ENCODE measurements around the gene AKR1C2.

DNA sequence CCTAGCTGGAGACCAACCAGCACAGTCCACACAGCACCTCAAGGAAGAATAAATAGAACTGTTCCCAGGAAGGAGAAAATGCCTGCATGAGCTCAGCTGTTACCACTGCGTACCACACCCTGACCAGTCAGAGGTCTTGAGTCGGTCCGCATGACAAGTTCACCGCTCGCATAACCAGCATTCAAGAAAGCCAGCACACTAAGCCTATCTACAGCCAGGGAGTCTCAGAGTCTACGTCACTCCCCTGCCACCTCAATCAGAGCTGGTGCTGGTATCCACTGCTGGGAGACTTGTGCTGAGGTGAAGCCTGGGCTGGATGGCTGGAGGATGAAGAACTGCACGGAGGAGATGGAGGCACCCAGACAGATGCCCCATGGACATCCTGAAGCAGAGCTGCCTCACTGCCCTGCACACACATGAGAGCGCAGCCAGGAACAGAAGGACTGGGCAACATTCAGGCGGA, 20.9 kb downstream of the AKR1C2 start:
- TF ChIP-seq, protein P1, sequence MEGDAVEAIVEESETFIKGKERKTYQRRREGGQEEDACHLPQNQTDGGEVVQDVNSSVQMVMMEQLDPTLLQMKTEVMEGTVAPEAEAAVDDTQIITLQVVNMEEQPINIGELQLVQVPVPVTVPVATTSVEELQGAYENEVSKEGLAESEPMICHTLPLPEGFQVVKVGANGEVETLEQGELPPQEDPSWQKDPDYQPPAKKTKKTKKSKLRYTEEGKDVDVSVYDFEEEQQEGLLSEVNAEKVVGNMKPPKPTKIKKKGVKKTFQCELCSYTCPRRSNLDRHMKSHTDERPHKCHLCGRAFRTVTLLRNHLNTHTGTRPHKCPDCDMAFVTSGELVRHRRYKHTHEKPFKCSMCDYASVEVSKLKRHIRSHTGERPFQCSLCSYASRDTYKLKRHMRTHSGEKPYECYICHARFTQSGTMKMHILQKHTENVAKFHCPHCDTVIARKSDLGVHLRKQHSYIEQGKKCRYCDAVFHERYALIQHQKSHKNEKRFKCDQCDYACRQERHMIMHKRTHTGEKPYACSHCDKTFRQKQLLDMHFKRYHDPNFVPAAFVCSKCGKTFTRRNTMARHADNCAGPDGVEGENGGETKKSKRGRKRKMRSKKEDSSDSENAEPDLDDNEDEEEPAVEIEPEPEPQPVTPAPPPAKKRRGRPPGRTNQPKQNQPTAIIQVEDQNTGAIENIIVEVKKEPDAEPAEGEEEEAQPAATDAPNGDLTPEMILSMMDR (IDR thresholded peaks at IDR 0.05) = no peak
- TF ChIP-seq POLR2A (IDR thresholded peaks at IDR 0.05) = no peak
